ENCODE measurements around the gene SMC3. TPM values are rescaled to one million over a fixed set of nuclear protein-coding genes. Genes with fewer than 3 reads are reported as not detected.

The SMC3 gene
- total RNA-seq, 1 donor from 2014 or later = 19.5 TPM

DNA sequence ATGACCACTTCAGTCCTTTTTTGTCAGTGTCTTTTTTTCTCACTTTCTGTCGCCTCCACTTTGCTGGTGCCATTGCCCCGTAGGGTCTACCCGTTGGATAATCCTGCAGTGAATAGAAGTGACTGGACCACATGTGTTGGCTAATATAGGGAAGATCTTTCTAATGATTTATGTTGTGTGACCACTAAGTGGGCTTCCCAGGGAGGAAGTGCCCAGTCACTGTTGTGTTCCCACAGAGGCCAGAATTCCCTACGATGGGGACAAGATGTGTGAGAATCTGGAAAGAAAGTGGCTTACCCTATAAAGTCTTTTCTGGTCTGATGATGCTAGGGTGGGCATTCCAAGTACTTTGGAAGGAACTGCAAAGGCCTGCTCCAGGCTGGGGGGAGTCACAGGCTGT lies 28.4 kb upstream of the SMC3 start:
- Histone ChIP-seq H3K36me3 (ENCODE audit: control insufficient read depth, insufficient read depth, low read length) (no peaks in the 10 kb centered on the region), H3K4me3 (ENCODE audit: low read depth, low read length) (no peak overlapping the region), H3K27me3 (ENCODE audit: control insufficient read depth, insufficient read depth, low read length) (no peaks in the 10 kb centered on the region)
- DNase-seq (ENCODE audit: low read depth) = no peak
- FAIRE-seq = no peak
- no peak for TF ChIP-seq CTCF (IDR thresholded peaks at IDR 0.05; ENCODE audit: insufficient read depth, low read length, severe bottlenecking)

- H3K27me3 ChIP-seq (ENCODE audit: control insufficient read depth, insufficient read depth, low read length) = no peaks in the 10 kb centered on the region
- no peak for TF ChIP-seq CTCF (IDR thresholded peaks at IDR 0.05; ENCODE audit: insufficient read depth, low read length, severe bottlenecking)
- H3K36me3 ChIP-seq (ENCODE audit: control insufficient read depth, insufficient read depth, low read length) = no peaks in the 10 kb centered on the region
- DNase-seq (ENCODE audit: low read depth) (no peak), FAIRE-seq (no peak)
- no peak overlapping the region for H3K4me3 ChIP-seq (ENCODE audit: low read depth, low read length)
These were observed 27.5 kb upstream of the SMC3 start for GRCh38 chr10:110540031-110540430.

DNA sequence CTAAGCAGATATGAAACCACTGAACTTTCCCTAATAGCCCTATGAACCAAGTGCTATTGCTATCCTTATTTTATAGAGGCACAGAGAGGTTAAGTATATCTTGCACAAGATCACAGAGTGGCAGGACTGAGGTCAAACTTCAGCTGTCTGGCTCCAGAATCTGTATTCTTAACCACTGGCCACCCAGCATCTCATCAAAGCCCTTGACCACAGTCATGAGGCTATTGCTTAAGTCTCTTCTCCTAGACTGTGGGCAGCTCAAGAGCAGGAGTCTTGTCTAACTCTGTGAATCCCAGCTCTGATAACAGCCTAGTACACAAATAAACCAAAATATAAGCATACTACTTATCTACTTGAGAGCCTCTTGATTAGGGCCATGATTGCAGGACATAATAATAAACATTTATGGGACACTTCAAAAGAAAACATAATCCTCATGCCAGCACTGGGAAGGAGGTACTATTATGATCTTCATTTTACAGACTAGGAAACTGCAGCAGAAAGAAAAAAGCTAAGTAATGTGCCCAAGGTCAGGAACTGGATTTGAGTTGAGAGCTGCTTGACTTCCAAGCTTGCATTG lies 22.4 kb upstream of the SMC3 start:
- DNase-seq (ENCODE audit: low read depth) (no peak), FAIRE-seq (no peak)
- H3K27me3 ChIP-seq (ENCODE audit: control insufficient read depth, insufficient read depth, low read length) = no peaks in the 10 kb centered on the region
- H3K4me3 ChIP-seq (ENCODE audit: low read depth, low read length) = no peak overlapping the region
- no peaks in the 10 kb centered on the region for H3K36me3 ChIP-seq (ENCODE audit: control insufficient read depth, insufficient read depth, low read length)
- TF ChIP-seq CTCF (IDR thresholded peaks at IDR 0.05; ENCODE audit: insufficient read depth, low read length, severe bottlenecking) = no peak

DNA sequence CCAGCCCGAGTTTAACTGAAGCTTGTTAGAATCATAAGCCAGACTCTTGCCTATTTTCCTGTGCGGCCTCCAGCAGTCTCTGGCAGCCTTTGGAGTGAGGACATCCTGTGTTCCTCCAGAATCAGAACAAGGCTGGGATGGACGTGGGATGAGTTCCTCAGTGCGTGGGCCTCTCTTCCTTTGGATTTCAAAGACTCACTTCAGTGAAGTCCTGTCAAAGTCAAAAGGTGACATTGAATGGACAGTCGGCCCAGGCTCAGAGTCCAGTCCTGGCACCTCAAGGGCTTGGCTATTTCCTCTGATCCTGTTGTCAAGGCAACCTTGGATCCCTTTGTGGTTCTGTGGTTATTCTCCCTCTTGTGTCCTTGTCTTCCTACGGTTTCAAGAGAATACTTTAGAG lies 21.4 kb upstream of the SMC3 start:
- no peak for TF ChIP-seq CTCF (IDR thresholded peaks at IDR 0.05; ENCODE audit: insufficient read depth, low read length, severe bottlenecking)
- no peaks in the 10 kb centered on the region for H3K27me3 ChIP-seq (ENCODE audit: control insufficient read depth, insufficient read depth, low read length)
- FAIRE-seq (no peak), DNase-seq (ENCODE audit: low read depth) (no peak)
- H3K4me3 ChIP-seq (ENCODE audit: low read depth, low read length) = no peak overlapping the region
- no peaks in the 10 kb centered on the region for H3K36me3 ChIP-seq (ENCODE audit: control insufficient read depth, insufficient read depth, low read length)

GRCh38 chr10:110546499-110547110 lies 20.9 kb upstream of the SMC3 start:
- DNase-seq (ENCODE audit: low read depth) (no peak), FAIRE-seq (no peak)
- no peak for TF ChIP-seq CTCF (IDR thresholded peaks at IDR 0.05; ENCODE audit: insufficient read depth, low read length, severe bottlenecking)
- Histone ChIP-seq H3K4me3 (ENCODE audit: low read depth, low read length) (no peak overlapping the region), H3K27me3 (ENCODE audit: control insufficient read depth, insufficient read depth, low read length) (no peaks in the 10 kb centered on the region), H3K36me3 (ENCODE audit: control insufficient read depth, insufficient read depth, low read length) (no peaks in the 10 kb centered on the region)
